Endothelial cell of umbilical vein (primary cell): ENCODE data around the gene LIX1. TPM values are rescaled to one million over a fixed set of nuclear protein-coding genes. Genes with fewer than 3 reads are reported as not detected.

ENCODE experiments used
- BruUV-seq: library from RNA; stranded (reverse); fragments of 400-500 nt; replicated peaks from 2 replicates; lab custom pipeline; 2021; lab: Mats Ljungman, UMichigan
- CTCF ChIA-PET: fragments of 300-600, 350-600 bp; sonication (Branson Sonifier 250); formaldehyde crosslinking; loops from one replicate; lab custom pipeline; 2021; ENCODE audit warnings: antibody characterized with exemption, inconsistent platforms; lab: Charles Lee
- POLR2A ChIA-PET: fragments of 300-600, 350-600 bp; sonication (Branson Sonifier 250); formaldehyde crosslinking; loops from one replicate; lab custom pipeline; 2021; ENCODE audit warnings: antibody characterized with exemption, inconsistent platforms; lab: Charles Lee
- DNase-seq: peaks from one replicate; pipeline ENCODE4 v3.0.0-alpha.2; 2011; ENCODE audit warnings: low read depth, low spot score
- FAIRE-seq: peaks from 2 replicates; lab custom pipeline; 2011; peaks lifted over from hg19 to GRCh38; lab: Jason Lieb, UNC
- H2AFZ ChIP-seq: 2 replicates; pipeline ENCODE4 v1.6.0; 2012; ENCODE audit warnings: low read depth, low read length, control low read depth, inconsistent platforms
- H3K27ac ChIP-seq: 2 replicates; pipeline ENCODE4 v1.5.1; 2011; ENCODE audit warnings: low read depth, mild to moderate bottlenecking, control low read depth, low read length, moderate library complexity; ENCODE audit not compliant: insufficient read depth
- H3K27me3 ChIP-seq, 2 experiments: 2 replicates each; pipeline versions ENCODE4 v1.6.0 to v1.6.1; 2011; ENCODE audit warnings: low read length in 2 of 2, mixed read lengths in 1 of 2; ENCODE audit not compliant: control insufficient read depth in 2 of 2, insufficient read depth in 2 of 2
- H3K36me3 ChIP-seq, 2 experiments: 2 replicates in 1 of 2; 3 replicates in 1 of 2; pipeline ENCODE4 v1.5.1; 2011; ENCODE audit warnings: low read length in 2 of 2, mild to moderate bottlenecking in 1 of 2, moderate library complexity in 1 of 2; ENCODE audit not compliant: control insufficient read depth in 2 of 2, insufficient read depth in 2 of 2; ENCODE audit errors: extremely low read depth in 1 of 2
- H3K4me1 ChIP-seq: 3 replicates; pipeline ENCODE4 v1.5.1; 2011; ENCODE audit warnings: mild to moderate bottlenecking, low read length; ENCODE audit not compliant: control insufficient read depth, insufficient read depth; ENCODE audit errors: extremely low read depth
- H3K4me2 ChIP-seq: 2 replicates; pipeline ENCODE4 v1.6.1; 2011; ENCODE audit warnings: low read length, control low read depth, mixed read lengths; ENCODE audit not compliant: insufficient read depth
- H3K4me3 ChIP-seq, 3 experiments: fragments of 200-600 bp in 1 of 3; sonication (generic), shearing (Covaris generic) in 1 of 3; replicated peaks in 1 of 3; 2 replicates each; pipeline ENCODE4 v1.5.1; 2011 to 2016; ENCODE audit warnings: control low read depth in 3 of 3, low read length in 3 of 3, mild to moderate bottlenecking in 2 of 3, inconsistent platforms in 1 of 3, low read depth in 1 of 3, moderate library complexity in 1 of 3; ENCODE audit not compliant: insufficient read depth in 1 of 3
- H3K79me2 ChIP-seq: 2 replicates; pipeline ENCODE4 v1.6.0; 2012; ENCODE audit warnings: low read length, inconsistent platforms; ENCODE audit not compliant: control insufficient read depth, insufficient read depth
- H3K9ac ChIP-seq: replicated peaks from 2 replicates; pipeline ENCODE3; 2011; ENCODE audit warnings: low read length, control low read depth; ENCODE audit not compliant: insufficient read depth; ENCODE audit errors: extremely low read depth
- H3K9me1 ChIP-seq: replicated peaks from 3 replicates; pipeline ENCODE4 v1.6.0; 2011; ENCODE audit warnings: mild to moderate bottlenecking, low read length; ENCODE audit not compliant: control insufficient read depth, insufficient read depth; ENCODE audit errors: extremely low read depth
- H3K9me3 ChIP-seq: replicated peaks from 2 replicates; pipeline ENCODE4 v1.5.1; 2012; ENCODE audit warnings: low read length, inconsistent platforms; ENCODE audit not compliant: control insufficient read depth, insufficient read depth
- H4K20me1 ChIP-seq: replicated peaks from 2 replicates; pipeline ENCODE3; 2011; ENCODE audit warnings: mild to moderate bottlenecking, low read length; ENCODE audit not compliant: control insufficient read depth, insufficient read depth; ENCODE audit errors: extremely low read depth
- EZH2 ChIP-seq: IDR thresholded peaks from 2 replicates; pipeline ENCODE4 v1.6.1; 2012; ENCODE audit warnings: borderline replicate concordance, low read depth, mild to moderate bottlenecking, moderate library complexity, low read length, inconsistent platforms; ENCODE audit not compliant: severe bottlenecking
- FOS ChIP-seq: IDR thresholded peaks from 2 replicates; pipeline ENCODE4 v1.6.1; 2011; ENCODE audit warnings: mild to moderate bottlenecking, low read length, moderate library complexity, borderline replicate concordance; ENCODE audit not compliant: insufficient read depth
- GATA2 ChIP-seq: IDR thresholded peaks from 2 replicates; pipeline ENCODE4 v1.7.0; 2011; ENCODE audit warnings: low read depth, mild to moderate bottlenecking, moderate library complexity, mixed read lengths, low read length; ENCODE audit not compliant: insufficient read length, insufficient read depth
- JUN ChIP-seq: IDR thresholded peaks from 2 replicates; pipeline ENCODE4 v1.6.1; 2011; ENCODE audit warnings: borderline replicate concordance, low read depth; ENCODE audit not compliant: insufficient read length, insufficient read depth
- MAX ChIP-seq: IDR thresholded peaks from 2 replicates; pipeline ENCODE4 v1.6.1; 2011; ENCODE audit not compliant: insufficient read depth, insufficient read length
- MYC ChIP-seq: IDR thresholded peaks from one replicate; pipeline ENCODE4 v1.6.1; 2011; ENCODE audit warnings: mild to moderate bottlenecking, low read depth, low read length
- POLR2A ChIP-seq: IDR thresholded peaks from 2 replicates; pipeline ENCODE4 v1.6.1; 2012; ENCODE audit warnings: low read depth, mild to moderate bottlenecking, control low read depth, low read length
- POLR2AphosphoS5 ChIP-seq: IDR thresholded peaks from 2 replicates; pipeline ENCODE4 v1.6.1; 2012; ENCODE audit warnings: low read depth, mild to moderate bottlenecking, control low read depth, low read length, moderate library complexity; ENCODE audit not compliant: insufficient read depth
- dilution Hi-C: fragments of 300-500 bp; cut with MboI; formaldehyde crosslinking; loops from one replicate; pipeline ENCODE4 v1.15.0; 2019; ENCODE audit warnings: low sequenced_read_pairs; ENCODE audit not compliant: extremely low pct_ligation_motif_present
- intact Hi-C: fragments of 100-400 bp; cut with micrococcal nuclease; formaldehyde crosslinking; loops from one replicate; pipeline ENCODE4 v1.10.0; 2022
- polyA plus RNA-seq, 4 experiments: library from polyadenylated mRNA; depleted of rRNA in 3 of 4; stranded (reverse) in 3 of 4; unstranded in 1 of 4; fragments of >200 nt; gene quantifications; 2 replicates each; pipeline versions ENCODE4 v1.2.1 to v1.2.3, GENCODE V29; 2011 to 2012; ENCODE audit warnings: missing spikeins in 1 of 4
- total RNA-seq: library from RNA; stranded (reverse); gene quantifications from 2 replicates; pipeline ENCODE4 v1.2.3, GENCODE V29; 2021
- TF ChIP-seq, protein P1 (sequence below), 2 donors: IDR thresholded peaks; 1 replicate in 1 of 2; 2 replicates in 1 of 2; pipeline ENCODE4 v1.5.1; 2011; ENCODE audit warnings: low read length in 2 of 2, mild to moderate bottlenecking in 2 of 2, moderate library complexity in 2 of 2, control low read depth in 1 of 2, inconsistent platforms in 1 of 2, low read depth in 1 of 2; ENCODE audit not compliant: insufficient read depth in 1 of 2; ENCODE audit errors: extremely low read depth in 1 of 2

LIX1 gene
- total and polyA plus RNA-seq, 2 donors (not counting 3 experiments of a cell fraction or from before 2014, with no cell fraction given), result not detected

DNA sequence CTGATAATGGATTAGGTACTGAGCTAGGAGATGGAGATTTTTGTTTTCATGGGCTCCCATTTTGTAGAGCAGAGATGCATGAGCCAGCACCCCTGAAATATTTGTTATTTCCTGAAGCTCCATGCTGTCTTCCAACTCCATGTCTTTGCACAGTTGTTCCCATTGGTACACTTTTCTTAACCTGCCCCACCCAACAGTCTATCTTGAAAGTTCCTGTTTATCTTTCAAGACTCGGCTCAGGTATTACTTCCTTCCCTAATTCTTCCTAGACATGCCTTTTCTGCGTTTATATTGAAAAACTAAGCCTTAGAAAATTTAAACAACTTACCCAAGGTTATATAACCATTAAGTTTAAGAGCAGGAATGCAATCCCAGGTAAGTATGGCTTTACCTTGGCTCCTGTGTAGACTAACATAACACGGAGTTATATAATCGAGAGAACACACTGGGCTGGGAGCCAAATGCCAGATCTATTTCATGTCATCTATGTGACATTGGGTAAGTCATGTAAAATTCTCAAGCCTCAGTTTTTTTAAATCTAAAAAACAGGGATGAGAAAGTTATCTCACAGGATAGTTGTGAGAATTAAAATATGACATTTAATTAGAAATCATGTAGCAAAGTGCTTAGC lies 67.4 kb downstream of the LIX1 start:
- no TSS peak for BruUV-seq
- POLR2A ChIA-PET, result no interaction called here
- Histone ChIP-seq H3K4me2 (no peak overlapping the region), H3K9me3 (no peaks in the 10 kb centered on the region), H3K79me2 (no peaks in the 10 kb centered on the region), H3K4me3 (no peak overlapping the region), H3K9ac (no peak overlapping the region), H2AFZ (no peak overlapping the region), H3K27ac (no peak overlapping the region), H3K4me1 (no peaks in the 10 kb centered on the region), H3K9me1 (no peaks in the 10 kb centered on the region), H3K27me3 (peaks cover 0 to 8% of the 10 kb centered on the region in 2 experiments), H3K36me3 (no peaks in the 10 kb centered on the region), H4K20me1 (no peaks in the 10 kb centered on the region)
- CTCF ChIA-PET, result interaction anchor here (1.4 kb wide), 1 partner anchor 68 kb away, joined by 4 read pairs; the partner anchor contains the start of gene LIX1
- FAIRE-seq, result no peak
- intact Hi-C loops (no loop called here), dilution Hi-C loops (no loop called here)
- no peak for DNase-seq
- TF ChIP-seq, protein P1, sequence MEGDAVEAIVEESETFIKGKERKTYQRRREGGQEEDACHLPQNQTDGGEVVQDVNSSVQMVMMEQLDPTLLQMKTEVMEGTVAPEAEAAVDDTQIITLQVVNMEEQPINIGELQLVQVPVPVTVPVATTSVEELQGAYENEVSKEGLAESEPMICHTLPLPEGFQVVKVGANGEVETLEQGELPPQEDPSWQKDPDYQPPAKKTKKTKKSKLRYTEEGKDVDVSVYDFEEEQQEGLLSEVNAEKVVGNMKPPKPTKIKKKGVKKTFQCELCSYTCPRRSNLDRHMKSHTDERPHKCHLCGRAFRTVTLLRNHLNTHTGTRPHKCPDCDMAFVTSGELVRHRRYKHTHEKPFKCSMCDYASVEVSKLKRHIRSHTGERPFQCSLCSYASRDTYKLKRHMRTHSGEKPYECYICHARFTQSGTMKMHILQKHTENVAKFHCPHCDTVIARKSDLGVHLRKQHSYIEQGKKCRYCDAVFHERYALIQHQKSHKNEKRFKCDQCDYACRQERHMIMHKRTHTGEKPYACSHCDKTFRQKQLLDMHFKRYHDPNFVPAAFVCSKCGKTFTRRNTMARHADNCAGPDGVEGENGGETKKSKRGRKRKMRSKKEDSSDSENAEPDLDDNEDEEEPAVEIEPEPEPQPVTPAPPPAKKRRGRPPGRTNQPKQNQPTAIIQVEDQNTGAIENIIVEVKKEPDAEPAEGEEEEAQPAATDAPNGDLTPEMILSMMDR (IDR thresholded peaks at IDR 0.05; ENCODE audit: extremely low read depth in 1 of 2, insufficient read depth in 1 of 2, low read depth in 1 of 2, low read length in 2 of 2), result no peak
- TF ChIP-seq POLR2A (no peak), GATA2 (no peak), FOS (no peak), EZH2 (no peak), JUN (no peak), POLR2AphosphoS5 (no peak), MAX (no peak), MYC (no peak)
